Testis (tissue), 3 donors: Measurements from ENCODE around the gene KLHL20. TPM values are rescaled to one million over a fixed set of nuclear protein-coding genes. Genes with fewer than 3 reads are reported as not detected.
"Not testable (repeated sequence)": the region's sequence is repeated elsewhere in the genome, so short reads cannot be mapped to it uniquely, and the experiment has no call there.

Source experiments
- DNase-seq: peaks from one replicate; pipeline ENCODE4 v3.0.0-alpha.2; 2019
- H3K27ac ChIP-seq, 2 donors: fragments of 200-600 bp; sonication (generic); one replicate each; pipeline ENCODE4 v1.5.1; 2019
- H3K27me3 ChIP-seq: fragments of 200-600 bp; sonication (generic); one replicate; pipeline ENCODE4 v1.5.1; 2019
- H3K36me3 ChIP-seq: fragments of 200-600 bp; sonication (generic); one replicate; pipeline ENCODE4 v1.5.1; 2017; ENCODE audit warnings: low read depth; ENCODE audit errors: missing control alignments
- H3K4me1 ChIP-seq: fragments of 200-600 bp; sonication (generic); one replicate; pipeline ENCODE4 v1.5.1; 2019
- H3K4me3 ChIP-seq, 2 donors: fragments of 200-600 bp; sonication (generic); one replicate each; pipeline ENCODE4 v1.5.1; 2017 to 2019
- H3K9me3 ChIP-seq: fragments of 200-600 bp; sonication (generic); one replicate; pipeline ENCODE4 v1.5.1; 2017
- CTCF ChIP-seq, 3 experiments: fragments of 450-650 bp in 2 of 3; fragments of 200-600 bp in 1 of 3; sonication (generic) in 1 of 3; IDR thresholded peaks; one replicate each; pipeline ENCODE4 v1.5.1; 2016 to 2019; ENCODE audit warnings: antibody characterized with exemption in 3 of 3, mild to moderate bottlenecking in 2 of 3, moderate library complexity in 1 of 3
- POLR2A ChIP-seq: fragments of 450-650 bp; IDR thresholded peaks from one replicate; pipeline ENCODE4 v1.6.1; 2017; ENCODE audit warnings: antibody characterized with exemption, mild to moderate bottlenecking, moderate library complexity
- WGBS, 2 donors: methylation state at CpG; one replicate each; pipeline ENCODE4 v1.1.5; 2018; 5-methylcytosine and 5-hydroxymethylcytosine counted together
- intact Hi-C: fragments of 100-400 bp; cut with DNase I; formaldehyde crosslinking; loops from one replicate; pipeline ENCODE4 v1.15.1; 2023; ENCODE audit warnings: low total_unique reads
- polyA plus RNA-seq: library from polyadenylated mRNA; stranded (reverse); fragments of 350-450 nt; fragmentation: Illumina TruSeq; extraction: RNeasy Lipid Tissue Mini Kit (QIAGEN cat#74804); gene quantifications from one replicate; pipeline ENCODE4 v1.2.3, GENCODE V29; 2014; ENCODE audit warnings: low read depth, low replicate concordance; ENCODE audit not compliant: insufficient read depth
- total RNA-seq, 2 donors: library from RNA; depleted of rRNA; stranded (reverse); fragments of >200 nt; gene quantifications; one replicate each; pipeline ENCODE4 v1.2.3, GENCODE V29; 2016

KLHL20 gene
- total and polyA plus RNA-seq, 3 donors from 2014 or later = 30.6 to 46.1 (median 35.2) TPM

GRCh38 chr1:173779936-173780335, 65.2 kb downstream of the KLHL20 start:
- WGBS, 2 donors = 96 to 97% methylated on average over 4 of the region's 4 CpGs
- Histone ChIP-seq H3K9me3 (no peaks in the 10 kb centered on the region), H3K36me3 (no peaks in the 10 kb centered on the region), H3K4me3 (no peak overlapping the region), H3K27ac (no peak overlapping the region), H3K27me3 (no peaks in the 10 kb centered on the region), H3K4me1 (no peaks in the 10 kb centered on the region)
- DNase-seq = no peak
- intact Hi-C loops = no loop called here
- TF ChIP-seq POLR2A = no peak
- no peak for TF ChIP-seq CTCF (IDR thresholded peaks at IDR 0.05)

- DNase-seq = no peak
- no peaks in the 10 kb centered on the region for H3K4me1 ChIP-seq
- H3K36me3 ChIP-seq = no peaks in the 10 kb centered on the region
- intact Hi-C loops = no loop called here
- H3K4me3 ChIP-seq = no peak overlapping the region
- H3K27ac ChIP-seq = no peak overlapping the region
- H3K27me3 ChIP-seq = no peaks in the 10 kb centered on the region
- 66 to 81% methylated on average over 7 of the region's 7 CpGs for WGBS, 2 donors
- TF ChIP-seq POLR2A = no peak
- TF ChIP-seq CTCF (IDR thresholded peaks at IDR 0.05) = no peak
- H3K9me3 ChIP-seq = no peaks in the 10 kb centered on the region
Measured at GRCh38 chr1:173784997-173785396, 70.2 kb downstream of the KLHL20 start.

- TF ChIP-seq CTCF (IDR thresholded peaks at IDR 0.05) (no peak), POLR2A (no peak)
- no peaks in the 10 kb centered on the region for H3K36me3 ChIP-seq
- H3K27me3 ChIP-seq = no peaks in the 10 kb centered on the region
- no peak overlapping the region for H3K4me3 ChIP-seq
- no peak overlapping the region for H3K27ac ChIP-seq
- H3K4me1 ChIP-seq = no peaks in the 10 kb centered on the region
- intact Hi-C loops = no loop called here
- 91 to 99% methylated on average over 2 of the region's 2 CpGs for WGBS, 2 donors
- no peaks in the 10 kb centered on the region for H3K9me3 ChIP-seq
- DNase-seq = no peak
Measured at GRCh38 chr1:173789841-173790240, 75.1 kb downstream of the KLHL20 start.

- no peaks in the 10 kb centered on the region for H3K27me3 ChIP-seq
- DNase-seq = no peak
- no peaks in the 10 kb centered on the region for H3K36me3 ChIP-seq
- H3K4me1 ChIP-seq = no peaks in the 10 kb centered on the region
- no peaks in the 10 kb centered on the region for H3K9me3 ChIP-seq
- H3K27ac ChIP-seq = no peak overlapping the region
- intact Hi-C loops = no loop called here
- no peak for TF ChIP-seq POLR2A
- no peak for TF ChIP-seq CTCF (IDR thresholded peaks at IDR 0.05)
- no peak overlapping the region for H3K4me3 ChIP-seq
Measured at GRCh38 chr1:173798078-173798477, 83.3 kb downstream of the KLHL20 start.

GRCh38 chr1:173799995-173800394, 85.2 kb downstream of the KLHL20 start:
- H3K4me1 ChIP-seq, H3K36me3 ChIP-seq, intact Hi-C loops, H3K4me3 ChIP-seq, H3K27me3 ChIP-seq, DNase-seq, H3K27ac ChIP-seq, H3K9me3 ChIP-seq: not testable (repeated sequence)
- 95 to 100% methylated on average over 1 of the region's 1 CpG for WGBS, 2 donors
